Neuronal stem cell (in vitro differentiated cells): ENCODE results near the gene SNAI1.

ENCODE experiments used
- DNase-seq: peaks from one replicate; pipeline ENCODE4 v3.0.0-alpha.2; 2013; ENCODE audit warnings: low spot score
- H2AFZ ChIP-seq: one replicate; pipeline ENCODE4 v1.6.1; 2013; ENCODE audit warnings: mild to moderate bottlenecking, low read length, inconsistent platforms
- H2AK5ac ChIP-seq: 2 replicates; pipeline ENCODE4 v1.6.1; 2013; ENCODE audit warnings: low read depth, mild to moderate bottlenecking, inconsistent platforms, low read length, moderate library complexity, mixed read lengths
- H2BK120ac ChIP-seq: 2 replicates; pipeline ENCODE4 v1.6.1; 2013; ENCODE audit warnings: low read depth, mild to moderate bottlenecking, inconsistent platforms, low read length, moderate library complexity, mixed read lengths
- H2BK12ac ChIP-seq: one replicate; pipeline ENCODE4 v1.6.1; 2013; ENCODE audit warnings: low read length, inconsistent platforms
- H2BK15ac ChIP-seq: 2 replicates; pipeline ENCODE4 v1.6.1; 2013; ENCODE audit warnings: mild to moderate bottlenecking, low read length, inconsistent platforms, mixed read lengths
- H2BK5ac ChIP-seq: one replicate; pipeline ENCODE4 v1.6.1; 2013; ENCODE audit warnings: inconsistent platforms, mild to moderate bottlenecking, low read length, moderate library complexity
- H3K14ac ChIP-seq: one replicate; pipeline ENCODE4 v1.6.1; 2013; ENCODE audit warnings: low read length, inconsistent platforms
- H3K18ac ChIP-seq: 2 replicates; pipeline ENCODE4 v1.6.1; 2013; ENCODE audit warnings: low read length, inconsistent platforms
- H3K23ac ChIP-seq: 2 replicates; pipeline ENCODE4 v1.6.1; 2013; ENCODE audit warnings: low read depth, mild to moderate bottlenecking, mixed read lengths, low read length, inconsistent platforms; ENCODE audit not compliant: poor library complexity
- H3K27ac ChIP-seq: replicated peaks from 3 replicates; pipeline ENCODE4 v1.5.1; 2013; ENCODE audit warnings: low read length, inconsistent platforms
- H3K27me3 ChIP-seq, 3 experiments: 2 replicates each; pipeline ENCODE4 v1.6.1; 2013; ENCODE audit warnings: low read length in 3 of 3, mild to moderate bottlenecking in 2 of 3, inconsistent platforms in 1 of 3, low read depth in 1 of 3, mixed read lengths in 1 of 3, moderate library complexity in 1 of 3; ENCODE audit not compliant: control insufficient read depth in 3 of 3, insufficient read depth in 3 of 3
- H3K36me3 ChIP-seq, 2 donors: replicated peaks in 1 of 2; 2 replicates each; pipeline ENCODE4 v1.6.1; 2013; ENCODE audit warnings: low read length in 2 of 2; ENCODE audit not compliant: control insufficient read depth in 2 of 2, insufficient read depth in 2 of 2
- H3K4ac ChIP-seq: 2 replicates; pipeline ENCODE4 v1.6.1; 2013; ENCODE audit warnings: inconsistent platforms, mild to moderate bottlenecking, low read length, moderate library complexity
- H3K4me1 ChIP-seq, 2 donors: 1 replicate in 1 of 2; 2 replicates in 1 of 2; pipeline ENCODE4 v1.6.1; 2013; ENCODE audit warnings: low read length in 2 of 2, low read depth in 1 of 2; ENCODE audit not compliant: control insufficient read depth in 2 of 2, insufficient read depth in 1 of 2
- H3K4me2 ChIP-seq: one replicate; pipeline ENCODE4 v1.6.1; 2013; ENCODE audit warnings: mild to moderate bottlenecking, low read length, inconsistent platforms; ENCODE audit not compliant: insufficient read depth, poor library complexity, severe bottlenecking
- H3K4me3 ChIP-seq, 2 donors: 2 replicates each; pipeline ENCODE4 v1.5.1; 2013; ENCODE audit warnings: low read length in 2 of 2, mild to moderate bottlenecking in 2 of 2, inconsistent platforms in 1 of 2, moderate library complexity in 1 of 2
- H3K79me1 ChIP-seq: one replicate; pipeline ENCODE4 v1.6.1; 2013; ENCODE audit warnings: low read depth, mild to moderate bottlenecking, inconsistent platforms, low read length, moderate library complexity
- H3K9ac ChIP-seq: one replicate; pipeline ENCODE4 v1.6.1; 2013; ENCODE audit warnings: mild to moderate bottlenecking, low read depth, low read length, inconsistent platforms; ENCODE audit not compliant: poor library complexity
- H3K9me3 ChIP-seq, 2 donors: replicated peaks in 1 of 2; 2 replicates each; pipeline versions ENCODE3 to v1.6.1; 2013; ENCODE audit warnings: low read length in 2 of 2, mild to moderate bottlenecking in 2 of 2, inconsistent platforms in 1 of 2, low read depth in 1 of 2, mixed read lengths in 1 of 2, moderate library complexity in 1 of 2; ENCODE audit not compliant: control insufficient read depth in 2 of 2, insufficient read depth in 1 of 2
- H4K8ac ChIP-seq: one replicate; pipeline ENCODE4 v1.6.1; 2013; ENCODE audit warnings: low read depth, mild to moderate bottlenecking, inconsistent platforms, low read length, moderate library complexity
- H4K91ac ChIP-seq: one replicate; pipeline ENCODE4 v1.6.1; 2013; ENCODE audit warnings: low read length, low read depth, mild to moderate bottlenecking, inconsistent platforms; ENCODE audit not compliant: poor library complexity
- WGBS, 2 donors: extraction: QIAGEN DNeasy Blood & Tissue Kit; methylation state at CpG; one replicate each; pipeline ENCODE4 v1.1.7; 2013; ENCODE audit warnings: missing lambda C conversion rate in 2 of 2, mixed read lengths in 1 of 2; ENCODE audit not compliant: insufficient read length in 2 of 2, insufficient replicate concordance in 1 of 2; ENCODE audit errors: extremely low coverage in 2 of 2; 5-methylcytosine and 5-hydroxymethylcytosine counted together

SNAI1 gene

GRCh38 chr20:49964964-49965780 is 17.6 kb upstream of the SNAI1 start:
- Histone ChIP-seq H4K91ac (no peak overlapping the region), H2BK5ac (no peak overlapping the region), H2BK12ac (no peak overlapping the region), H3K23ac (no peak overlapping the region), H3K4me3 (no peak overlapping the region), H3K27ac (no peak overlapping the region), H3K9me3 (no peaks in the 10 kb centered on the region), H3K27me3 (no peaks in the 10 kb centered on the region), H3K9ac (no peak overlapping the region), H3K79me1 (no peaks in the 10 kb centered on the region), H2AFZ (no peak overlapping the region), H3K36me3 (peaks cover 0 to 1% of the 10 kb centered on the region in 2 donors), H3K4me2 (no peak overlapping the region), H3K14ac (no peak overlapping the region), H2AK5ac (no peak overlapping the region), H3K4me1 (peaks cover 0 to 2% of the 10 kb centered on the region in 2 donors), H3K4ac (no peak overlapping the region), H4K8ac (no peak overlapping the region), H3K18ac (no peak overlapping the region), H2BK15ac (no peak overlapping the region), H2BK120ac (no peak overlapping the region)
- no CpG with 5 or more reads among the region's 5 CpGs for WGBS, 2 donors
- no peak for DNase-seq

- H3K23ac ChIP-seq, result no peak overlapping the region
- no peak overlapping the region for H3K18ac ChIP-seq
- no peak overlapping the region for H4K8ac ChIP-seq
- H3K14ac ChIP-seq, result no peak overlapping the region
- no peak overlapping the region for H2BK120ac ChIP-seq
- H3K36me3 ChIP-seq, result no peaks in the 10 kb centered on the region
- H4K91ac ChIP-seq, result no peak overlapping the region
- H3K9ac ChIP-seq, result no peak overlapping the region
- H3K4ac ChIP-seq, result no peak overlapping the region
- no peak for DNase-seq
- no peak overlapping the region for H3K27ac ChIP-seq
- no peak overlapping the region for H2BK5ac ChIP-seq
- no CpG with 5 or more reads among the region's 9 CpGs for WGBS, 2 donors
- H2BK12ac ChIP-seq, result no peak overlapping the region
- H3K4me1 ChIP-seq, result peaks cover 0 to 2% of the 10 kb centered on the region in 2 donors
- H3K4me3 ChIP-seq, result no peak overlapping the region
- H2BK15ac ChIP-seq, result no peak overlapping the region
- no peak overlapping the region for H2AK5ac ChIP-seq
- no peaks in the 10 kb centered on the region for H3K79me1 ChIP-seq
- no peaks in the 10 kb centered on the region for H3K27me3 ChIP-seq
- H3K9me3 ChIP-seq, result no peaks in the 10 kb centered on the region
- no peak overlapping the region for H3K4me2 ChIP-seq
- H2AFZ ChIP-seq, result no peak overlapping the region
Measured at GRCh38 chr20:49965781-49966305, 16.9 kb upstream of the SNAI1 start.

- no peaks in the 10 kb centered on the region for H3K79me1 ChIP-seq
- peaks cover 0 to 2% of the 10 kb centered on the region in 2 donors for H3K4me1 ChIP-seq
- H2BK12ac ChIP-seq, result no peak overlapping the region
- no CpG with 5 or more reads among the region's 2 CpGs for WGBS, 2 donors
- no peak overlapping the region for H2BK120ac ChIP-seq
- no peak overlapping the region for H3K9ac ChIP-seq
- no peak overlapping the region for H3K4ac ChIP-seq
- no peak overlapping the region for H2AFZ ChIP-seq
- no peak overlapping the region for H3K27ac ChIP-seq
- no peaks in the 10 kb centered on the region for H3K27me3 ChIP-seq
- H3K4me3 ChIP-seq, result no peak overlapping the region
- no peaks in the 10 kb centered on the region for H3K9me3 ChIP-seq
- H4K8ac ChIP-seq, result no peak overlapping the region
- H3K36me3 ChIP-seq, result no peaks in the 10 kb centered on the region
- no peak overlapping the region for H4K91ac ChIP-seq
- no peak overlapping the region for H3K23ac ChIP-seq
- no peak overlapping the region for H3K18ac ChIP-seq
- no peak overlapping the region for H2BK15ac ChIP-seq
- no peak overlapping the region for H2AK5ac ChIP-seq
- no peak for DNase-seq
- no peak overlapping the region for H2BK5ac ChIP-seq
- H3K4me2 ChIP-seq, result no peak overlapping the region
- no peak overlapping the region for H3K14ac ChIP-seq
Measured at GRCh38 chr20:49966861-49967260, 15.9 kb upstream of the SNAI1 start.

- H3K4me3 ChIP-seq, result no peak overlapping the region
- DNase-seq, result no peak
- no CpG with 5 or more reads among the region's 3 CpGs for WGBS, 2 donors
Measured at GRCh38 chr20:49969234-49969633, 13.5 kb upstream of the SNAI1 start.

More at GRCh38 chr20:49969234-49969633, 13.5 kb upstream of the SNAI1 start:
- H3K79me1 ChIP-seq, result no peaks in the 10 kb centered on the region
- no peaks in the 10 kb centered on the region for H3K9me3 ChIP-seq
- H3K23ac ChIP-seq, result no peak overlapping the region
- peaks cover 0 to 2% of the 10 kb centered on the region in 2 donors for H3K4me1 ChIP-seq
- no peak overlapping the region for H2AFZ ChIP-seq
- no peak overlapping the region for H3K18ac ChIP-seq
- no peak overlapping the region for H2AK5ac ChIP-seq
- no peak overlapping the region for H2BK120ac ChIP-seq
- no peak overlapping the region for H3K4me2 ChIP-seq
- no peak overlapping the region for H3K4ac ChIP-seq
- no peak overlapping the region for H4K8ac ChIP-seq
- H4K91ac ChIP-seq, result no peak overlapping the region
- no peak overlapping the region for H2BK5ac ChIP-seq
- no peak overlapping the region for H3K14ac ChIP-seq
- no peak overlapping the region for H2BK12ac ChIP-seq
- no peaks in the 10 kb centered on the region for H3K36me3 ChIP-seq
- H2BK15ac ChIP-seq, result no peak overlapping the region
- H3K9ac ChIP-seq, result no peak overlapping the region
- H3K27ac ChIP-seq, result no peak overlapping the region
- no peaks in the 10 kb centered on the region for H3K27me3 ChIP-seq
